Endothelial cell (in vitro differentiated cells): ENCODE data around the gene NAV2. TPM values are rescaled to one million over a fixed set of nuclear protein-coding genes. Genes with fewer than 3 reads are reported as not detected.

ENCODE experiments used
- DNase-seq: peaks from one replicate; pipeline ENCODE4 v3.0.0; 2021; ENCODE audit warnings: low spot score
- H3K27ac Mint-ChIP-seq: one replicate; pipeline ENCODE4 v1.8.0; 2021; ENCODE audit warnings: mixed read lengths, inconsistent platforms; ENCODE audit not compliant: unreplicated experiment
- H3K27me3 Mint-ChIP-seq: one replicate; pipeline ENCODE4 v1.8.0; 2021; ENCODE audit warnings: mild to moderate bottlenecking, moderate library complexity, mixed read lengths, inconsistent platforms; ENCODE audit not compliant: unreplicated experiment
- H3K36me3 Mint-ChIP-seq: one replicate; pipeline ENCODE4 v1.8.0; 2021; ENCODE audit warnings: mild to moderate bottlenecking, low read depth, mixed read lengths, inconsistent platforms; ENCODE audit not compliant: unreplicated experiment
- H3K4me1 Mint-ChIP-seq: one replicate; pipeline ENCODE4 v1.8.0; 2021; ENCODE audit warnings: mild to moderate bottlenecking, mixed read lengths, inconsistent platforms; ENCODE audit not compliant: unreplicated experiment
- H3K4me3 Mint-ChIP-seq: one replicate; pipeline ENCODE4 v1.8.0; 2021; ENCODE audit warnings: mild to moderate bottlenecking, mixed read lengths, inconsistent platforms; ENCODE audit not compliant: unreplicated experiment
- H3K9me3 Mint-ChIP-seq: one replicate; pipeline ENCODE4 v1.8.0; 2021; ENCODE audit warnings: mixed read lengths, inconsistent platforms; ENCODE audit not compliant: unreplicated experiment
- total RNA-seq: library from RNA; stranded (reverse); fragmentation: NEBNext Ultra II Directional; extraction: Animal tissue kit (Norgen Biotek cat#: 25700); gene quantifications from one replicate; pipeline ENCODE4 v1.2.1, GENCODE V29; 2021; ENCODE audit not compliant: unreplicated experiment
- TF ChIP-seq, protein P1 (sequence below): fragments of 200-600 bp; sonication (generic); IDR thresholded peaks from one replicate; pipeline ENCODE4 v1.5.0; 2021; ENCODE audit warnings: antibody characterized with exemption; ENCODE audit not compliant: unreplicated experiment

The NAV2 gene
- total RNA-seq, 1 donor from 2014 or later, result 15.6 TPM

DNA sequence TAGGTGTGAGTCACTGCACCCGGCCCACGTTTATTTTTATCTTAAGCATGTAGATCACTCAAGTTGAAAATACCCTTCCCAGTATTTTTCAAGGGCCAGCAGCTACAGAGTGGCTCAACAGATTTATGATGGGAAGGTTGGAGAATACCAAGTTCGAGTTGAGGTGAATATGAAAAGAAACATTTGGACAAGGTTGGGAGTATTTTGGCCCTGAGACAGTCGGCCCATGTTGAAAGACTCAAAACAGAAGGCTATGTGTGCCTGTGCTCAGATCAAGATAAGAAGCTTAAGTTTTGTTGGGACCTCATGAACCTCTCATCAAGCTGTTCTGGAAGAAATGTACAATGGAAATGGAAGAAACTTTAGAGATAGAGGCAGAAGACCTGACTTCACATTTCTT is 248.6 kb downstream of the NAV2 start:
- DNase-seq, result no peak
- Mint-ChIP-seq H3K27me3 (peaks cover 2% of the 10 kb centered on the region), H3K27ac (no peak overlapping the region), H3K4me1 (peaks cover 14% of the 10 kb centered on the region), H3K4me3 (no peak overlapping the region), H3K36me3 (no peaks in the 10 kb centered on the region), H3K9me3 (no peaks in the 10 kb centered on the region)
- TF ChIP-seq, protein P1, sequence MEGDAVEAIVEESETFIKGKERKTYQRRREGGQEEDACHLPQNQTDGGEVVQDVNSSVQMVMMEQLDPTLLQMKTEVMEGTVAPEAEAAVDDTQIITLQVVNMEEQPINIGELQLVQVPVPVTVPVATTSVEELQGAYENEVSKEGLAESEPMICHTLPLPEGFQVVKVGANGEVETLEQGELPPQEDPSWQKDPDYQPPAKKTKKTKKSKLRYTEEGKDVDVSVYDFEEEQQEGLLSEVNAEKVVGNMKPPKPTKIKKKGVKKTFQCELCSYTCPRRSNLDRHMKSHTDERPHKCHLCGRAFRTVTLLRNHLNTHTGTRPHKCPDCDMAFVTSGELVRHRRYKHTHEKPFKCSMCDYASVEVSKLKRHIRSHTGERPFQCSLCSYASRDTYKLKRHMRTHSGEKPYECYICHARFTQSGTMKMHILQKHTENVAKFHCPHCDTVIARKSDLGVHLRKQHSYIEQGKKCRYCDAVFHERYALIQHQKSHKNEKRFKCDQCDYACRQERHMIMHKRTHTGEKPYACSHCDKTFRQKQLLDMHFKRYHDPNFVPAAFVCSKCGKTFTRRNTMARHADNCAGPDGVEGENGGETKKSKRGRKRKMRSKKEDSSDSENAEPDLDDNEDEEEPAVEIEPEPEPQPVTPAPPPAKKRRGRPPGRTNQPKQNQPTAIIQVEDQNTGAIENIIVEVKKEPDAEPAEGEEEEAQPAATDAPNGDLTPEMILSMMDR, result no peak

DNA sequence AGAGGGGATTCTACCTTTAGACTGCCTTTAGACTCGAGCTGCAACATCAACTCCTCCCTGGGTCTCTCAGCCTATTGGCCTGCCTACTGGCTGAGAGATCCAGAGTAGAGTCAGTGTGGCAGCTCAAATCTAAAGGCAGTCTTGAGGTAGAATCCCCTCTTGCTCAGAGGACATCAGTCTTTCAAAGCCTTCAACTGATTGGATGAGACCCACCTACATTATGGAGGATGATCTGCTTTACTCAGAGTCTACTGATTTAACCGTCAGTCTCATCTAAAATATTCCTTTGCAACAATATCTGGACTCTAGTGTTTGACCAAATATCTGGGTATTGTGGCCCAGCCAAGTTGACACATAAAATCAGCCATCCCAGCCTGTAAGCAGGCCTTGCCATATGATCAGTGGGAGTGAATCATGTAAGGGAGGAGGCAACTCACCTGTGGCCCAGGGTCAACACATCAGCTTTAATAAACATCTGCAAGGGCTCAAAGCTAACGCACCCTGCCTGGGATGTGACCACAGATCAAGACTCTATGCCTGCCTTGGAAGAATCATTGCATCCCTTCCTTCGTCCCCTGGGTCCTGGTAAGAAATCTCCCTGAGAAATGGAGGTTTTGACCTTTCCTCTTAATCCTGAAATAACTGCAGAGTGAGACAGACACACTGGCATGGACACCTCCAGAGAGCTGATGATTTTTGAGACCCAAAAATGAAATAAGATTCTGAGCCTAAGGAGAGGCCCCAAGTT is 249.6 kb downstream of the NAV2 start:
- peaks cover 17% of the 10 kb centered on the region for H3K4me1 Mint-ChIP-seq
- no peak overlapping the region for H3K27ac Mint-ChIP-seq

DNA sequence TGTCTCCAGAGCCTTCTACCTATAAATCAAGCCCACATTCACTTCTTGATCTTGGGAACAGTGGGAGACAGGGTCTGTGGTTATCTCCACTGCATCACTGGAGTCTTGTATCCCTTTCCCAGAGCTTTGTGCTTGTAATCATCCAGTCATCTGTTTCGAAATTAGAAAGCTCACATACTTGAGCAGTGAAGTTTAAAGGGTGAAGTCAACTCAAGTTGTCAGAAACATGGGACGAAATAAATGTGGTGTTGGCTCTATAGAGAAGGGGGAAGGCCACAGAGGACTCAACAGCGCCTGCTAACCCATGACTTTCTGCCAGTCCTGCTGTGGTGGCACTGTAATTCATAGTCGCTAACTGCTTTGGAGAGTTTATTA is 250.2 kb downstream of the NAV2 start:
- Mint-ChIP-seq H3K27me3 (peaks cover 2% of the 10 kb centered on the region), H3K4me1 (peaks cover 11% of the 10 kb centered on the region), H3K4me3 (no peak overlapping the region), H3K27ac (no peak overlapping the region), H3K9me3 (no peaks in the 10 kb centered on the region), H3K36me3 (no peaks in the 10 kb centered on the region)
- TF ChIP-seq, protein P1, result no peak
- no peak for DNase-seq

More for the DNA sequence above, 249.6 kb downstream of the NAV2 start:
- no peaks in the 10 kb centered on the region for H3K9me3 Mint-ChIP-seq
- H3K4me3 Mint-ChIP-seq, result no peak overlapping the region
- TF ChIP-seq, protein P1, result no peak
- DNase-seq, result no peak
- H3K36me3 Mint-ChIP-seq, result no peaks in the 10 kb centered on the region
- H3K27me3 Mint-ChIP-seq, result peaks cover 2% of the 10 kb centered on the region

DNA sequence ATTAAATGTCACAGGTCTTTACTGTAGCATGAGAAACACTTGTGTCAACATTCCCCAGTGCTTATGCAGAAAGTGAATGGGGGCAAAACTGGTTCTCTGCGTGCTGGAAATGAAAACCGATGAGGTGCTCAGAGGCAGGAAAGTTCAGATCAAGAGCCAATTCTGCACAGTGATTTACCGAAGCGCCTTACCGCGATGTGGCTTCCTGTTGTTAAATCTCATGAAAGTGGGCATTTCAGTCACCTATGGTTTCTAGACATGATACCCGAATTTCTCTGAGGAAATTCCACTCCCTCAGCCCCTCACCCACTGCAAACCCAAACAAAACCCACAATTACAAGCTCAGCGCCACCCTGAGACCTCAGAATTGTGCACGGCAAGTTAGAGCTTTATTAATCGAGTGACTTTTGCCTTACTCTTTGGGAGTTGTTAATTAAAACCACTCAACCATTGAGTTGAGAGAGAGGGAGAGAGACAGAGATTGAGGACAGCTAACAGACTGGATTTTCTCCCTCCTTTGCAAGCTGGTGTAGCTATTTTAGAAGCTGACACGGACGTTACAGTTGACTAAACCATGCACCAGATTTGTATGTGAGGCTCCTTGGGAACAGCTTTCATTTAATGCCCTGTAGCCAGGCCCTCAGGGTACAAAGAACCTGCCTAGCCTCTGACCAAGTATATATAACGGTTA is 251.2 kb downstream of the NAV2 start:
- Mint-ChIP-seq H3K9me3 (no peaks in the 10 kb centered on the region), H3K36me3 (no peaks in the 10 kb centered on the region), H3K4me3 (no peak overlapping the region), H3K27me3 (no peaks in the 10 kb centered on the region), H3K4me1 (peaks cover 3% of the 10 kb centered on the region), H3K27ac (no peak overlapping the region)
- no peak for DNase-seq
- TF ChIP-seq, protein P1, result no peak

DNA sequence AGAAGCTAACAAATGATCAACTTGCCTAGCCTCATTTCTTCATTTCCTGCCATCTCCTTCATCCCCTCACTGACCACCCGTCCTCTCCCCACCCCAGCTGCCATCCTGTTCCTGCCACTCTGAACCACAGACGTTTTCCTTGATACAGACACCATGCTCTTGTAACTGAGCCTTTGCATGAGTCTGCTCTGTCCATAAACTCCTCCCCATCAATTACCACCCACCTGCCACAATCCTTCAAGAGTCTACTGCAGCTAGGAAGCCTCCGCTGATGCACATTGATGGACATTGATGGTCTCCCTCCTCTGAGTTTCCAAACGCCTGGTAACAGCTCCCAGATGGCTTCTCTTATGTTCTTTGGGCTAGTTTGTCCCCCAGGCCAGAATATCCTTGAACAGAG is 253.8 kb downstream of the NAV2 start:
- Mint-ChIP-seq H3K36me3 (no peaks in the 10 kb centered on the region), H3K4me1 (peaks cover 3% of the 10 kb centered on the region), H3K27me3 (no peaks in the 10 kb centered on the region), H3K27ac (no peak overlapping the region), H3K4me3 (no peak overlapping the region), H3K9me3 (no peaks in the 10 kb centered on the region)
- TF ChIP-seq, protein P1, result no peak
- DNase-seq, result no peak
